HG03280 (cell line): ENCODE data around the gene TMEM156.
"Not testable (repeated sequence)": the region's sequence is repeated elsewhere in the genome, so short reads cannot be mapped to it uniquely, and the experiment has no call there.

ENCODE experiments used
- ATAC-seq: cut with Tn5 transposase; IDR thresholded peaks from one replicate; pipeline ENCODE4 v1.9.1; 2021; ENCODE audit warnings: mild to moderate bottlenecking, moderate library complexity; ENCODE audit not compliant: unreplicated experiment

Gene TMEM156

GRCh38 chr4:38958453-38959190, 73.6 kb downstream of the TMEM156 start:
- no peak for ATAC-seq

DNA sequence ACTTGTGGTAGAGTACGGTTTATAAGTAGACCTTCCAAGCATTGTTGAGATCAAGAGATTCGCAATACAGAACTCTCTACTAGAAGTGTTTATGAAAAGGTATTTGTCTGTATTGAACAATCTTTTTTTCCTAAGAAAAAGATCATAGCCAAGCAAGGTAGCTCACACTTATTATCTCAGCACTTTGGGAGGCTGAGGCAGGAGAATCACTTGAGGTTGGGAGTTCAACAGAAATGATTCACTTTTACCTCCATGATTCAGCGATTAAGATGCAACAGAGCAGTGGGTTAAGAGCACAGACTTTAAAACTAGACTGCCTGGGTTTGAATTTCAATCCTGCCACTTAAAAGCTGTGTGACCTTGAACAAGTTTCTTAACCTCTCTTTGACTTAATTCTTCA, 74.3 kb downstream of the TMEM156 start:
- ATAC-seq, result no peak

- no peak for ATAC-seq
These were observed 74.9 kb downstream of the TMEM156 start for GRCh38 chr4:38957261-38957815.

- no peak for ATAC-seq
These were observed 76.3 kb downstream of the TMEM156 start for GRCh38 chr4:38955957-38956356.

DNA sequence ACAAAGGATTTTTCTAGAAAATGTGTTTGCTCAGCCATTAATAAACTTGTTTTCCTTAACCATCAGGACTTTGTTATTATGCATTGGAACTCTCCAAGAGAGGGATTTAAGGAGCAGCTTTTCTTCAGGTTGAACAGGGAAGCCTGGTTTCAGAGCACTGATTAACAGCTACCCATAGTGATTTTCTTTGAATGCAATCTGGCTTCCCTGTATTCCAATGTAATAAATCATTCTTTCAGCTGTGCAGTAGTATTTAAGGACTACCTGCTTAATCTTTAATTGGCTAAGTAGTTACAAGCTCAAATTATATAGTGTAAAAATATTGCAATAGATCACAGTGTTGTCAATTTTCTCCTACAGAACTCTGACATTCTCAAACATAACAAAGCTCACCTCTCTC, 77.5 kb downstream of the TMEM156 start:
- ATAC-seq, result no peak

DNA sequence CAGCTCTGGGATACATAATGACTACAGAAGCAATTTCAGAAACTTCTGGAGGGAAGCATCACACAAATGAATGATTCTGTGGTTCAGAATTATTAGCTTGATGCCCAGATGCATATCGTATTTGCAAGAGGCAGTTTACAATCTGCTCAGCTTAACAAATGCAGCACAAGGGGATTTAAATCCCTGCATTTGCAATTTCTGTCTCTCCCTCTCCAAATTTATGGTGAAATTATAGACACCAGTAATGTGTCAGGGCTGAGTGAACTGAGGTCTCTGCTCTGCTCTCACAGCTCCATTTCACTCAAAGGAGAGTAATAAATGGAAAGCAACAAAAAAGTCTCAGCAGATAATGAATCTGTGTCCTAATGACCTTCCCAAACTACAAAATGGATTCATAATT, 80.2 kb downstream of the TMEM156 start:
- ATAC-seq, result no peak

GRCh38 chr4:38951598-38951997, 80.6 kb downstream of the TMEM156 start:
- ATAC-seq, result no peak

DNA sequence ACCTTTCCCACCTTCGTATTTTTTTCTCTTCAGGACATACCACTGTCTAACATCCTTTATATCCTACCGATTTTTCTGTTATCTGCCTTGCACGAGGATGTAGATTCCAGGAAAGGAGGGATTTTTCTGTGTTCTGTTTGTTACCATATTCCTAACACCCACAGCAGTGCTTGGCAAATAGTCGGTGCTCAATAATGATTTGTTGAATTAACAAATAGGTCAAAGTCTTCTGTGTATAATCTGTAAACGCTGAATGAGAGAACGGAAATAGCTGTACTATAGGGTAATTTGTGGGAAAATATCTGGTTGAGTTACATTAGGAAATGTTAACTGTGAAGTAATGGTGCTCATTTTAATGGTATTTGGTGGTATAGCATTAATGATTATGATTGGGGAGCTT, 81.5 kb downstream of the TMEM156 start:
- no peak for ATAC-seq

DNA sequence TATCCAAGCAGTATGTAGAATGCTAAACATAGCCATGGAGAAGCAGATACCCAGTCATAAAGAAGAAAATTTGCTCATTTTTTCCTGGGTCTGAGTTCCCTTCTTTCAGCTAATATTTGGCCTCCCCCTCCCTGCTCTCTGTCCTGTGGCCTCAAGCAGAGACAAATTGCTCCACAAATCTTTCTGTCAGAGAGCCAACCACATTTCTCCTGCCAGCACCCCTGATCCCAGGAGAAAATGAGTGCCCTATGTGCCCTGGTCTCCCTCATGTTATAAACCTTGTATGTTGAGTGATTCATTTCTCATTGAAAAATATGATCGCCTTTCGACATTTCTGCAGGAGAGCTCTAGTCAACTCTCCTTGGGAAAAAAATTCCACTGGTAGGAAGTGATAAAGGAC, 82.0 kb downstream of the TMEM156 start:
- ATAC-seq, result no peak

DNA sequence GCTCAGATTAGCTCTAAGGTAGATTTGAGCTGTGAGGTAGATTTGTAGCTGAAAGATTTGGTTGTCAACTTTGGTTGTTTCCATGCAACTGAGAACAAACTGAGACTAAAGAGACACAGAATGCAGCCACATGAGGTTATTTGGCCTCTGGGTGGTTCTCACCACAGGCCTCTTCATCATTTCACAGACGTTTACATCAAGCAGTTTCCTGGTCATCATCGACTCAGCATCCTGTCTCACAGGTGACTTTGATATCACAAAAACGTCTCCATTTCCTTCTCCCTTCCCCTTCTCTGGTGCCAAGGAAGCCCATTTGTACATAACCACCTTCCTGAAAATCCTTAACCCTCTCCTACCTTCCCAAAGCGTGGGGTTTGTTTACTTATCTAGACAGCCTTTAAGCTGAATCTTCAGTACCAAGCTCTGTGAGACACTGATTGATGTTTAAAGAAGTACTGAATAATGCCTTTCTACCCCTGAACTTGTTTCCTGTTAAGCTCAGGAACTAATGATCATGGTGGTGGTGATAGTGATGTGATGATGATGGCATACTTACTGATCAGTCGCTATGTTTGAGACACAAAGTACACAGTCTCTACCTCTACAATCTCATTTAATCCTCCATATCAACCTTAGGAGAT, 82.7 kb downstream of the TMEM156 start:
- no peak for ATAC-seq

DNA sequence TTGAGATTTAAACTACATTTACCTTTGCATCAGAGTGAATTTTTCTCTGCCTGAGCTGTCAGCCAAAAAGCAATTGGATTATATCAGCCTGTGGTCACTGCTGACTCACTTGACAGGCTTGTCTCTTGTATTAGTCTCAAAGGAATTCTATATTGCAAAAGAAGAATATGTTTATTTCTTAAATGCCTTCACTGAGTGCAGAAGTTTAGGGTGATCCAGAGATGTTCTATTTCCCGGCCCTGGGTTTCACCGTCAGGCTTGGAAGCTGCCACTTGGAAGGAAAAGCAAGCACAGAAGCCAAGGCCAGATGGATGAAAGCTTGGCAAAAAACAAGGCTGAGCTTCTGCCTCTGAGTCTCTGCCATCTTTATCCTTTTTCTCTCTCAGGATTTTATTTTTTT, 83.7 kb downstream of the TMEM156 start:
- no peak for ATAC-seq

DNA sequence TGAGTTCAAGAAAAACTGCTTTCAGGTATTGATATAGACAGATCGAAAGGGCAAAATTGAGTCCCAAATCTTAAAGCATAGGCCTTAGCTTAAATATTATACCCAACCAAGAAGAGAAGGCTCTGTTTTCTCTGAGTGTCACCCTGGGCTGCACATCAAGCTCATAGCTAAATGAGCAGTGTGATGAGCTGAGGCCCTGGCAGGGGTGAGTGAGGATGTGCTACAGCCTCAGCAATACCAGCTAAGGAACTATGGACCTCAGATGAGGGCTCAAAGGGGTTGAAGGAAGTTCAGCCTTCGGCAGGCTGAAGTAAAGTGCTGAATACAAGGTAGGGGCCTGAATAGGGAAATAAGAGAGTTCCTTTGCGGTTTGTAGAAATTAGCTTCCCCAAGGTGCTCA, 85.3 kb downstream of the TMEM156 start:
- ATAC-seq, result no peak

- ATAC-seq, result no peak
These were observed 87.8 kb downstream of the TMEM156 start for GRCh38 chr4:38944440-38944839.

DNA sequence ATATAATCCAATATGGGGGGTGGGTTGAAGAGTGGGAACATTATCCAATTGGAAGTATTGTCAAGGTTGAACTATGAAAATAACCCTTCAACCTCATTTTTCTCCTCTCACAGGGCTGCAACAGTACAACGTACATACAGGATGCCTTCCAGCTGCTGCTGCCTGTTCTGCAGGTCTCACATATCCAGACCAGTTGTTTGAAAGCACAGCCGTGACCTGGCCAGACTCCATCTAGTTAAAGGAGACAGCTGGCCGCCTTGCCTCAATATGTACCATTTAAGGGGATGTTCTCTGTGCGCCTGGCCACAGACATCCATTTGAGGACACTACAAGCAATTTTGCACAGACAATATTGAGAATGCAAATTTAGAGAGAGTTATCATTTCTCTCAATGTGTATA, 88.9 kb downstream of the TMEM156 start:
- ATAC-seq, result no peak

- ATAC-seq, result not testable (repeated sequence)
These were observed 90.3 kb downstream of the TMEM156 start for GRCh38 chr4:38941906-38942305.

DNA sequence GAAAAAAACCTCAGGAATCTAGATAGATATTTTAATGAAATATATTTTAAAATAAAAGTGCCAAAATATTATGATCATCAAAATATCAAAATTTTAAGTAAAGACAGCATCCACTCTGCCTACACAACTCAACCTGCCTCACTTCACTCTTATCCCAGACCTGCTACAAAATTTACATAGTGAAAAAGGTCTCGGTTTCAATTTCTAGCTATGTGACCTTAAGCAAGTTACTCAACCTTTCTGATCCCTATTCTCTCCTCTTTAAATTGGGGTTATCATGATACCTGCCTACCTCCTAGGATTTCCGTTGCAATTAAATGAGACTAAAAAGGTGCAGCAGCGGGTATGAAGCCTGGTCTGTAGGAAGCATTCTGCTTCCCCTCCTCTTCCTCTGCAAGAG, 91.7 kb downstream of the TMEM156 start:
- ATAC-seq, result no peak

GRCh38 chr4:38939165-38939564, 93.0 kb downstream of the TMEM156 start:
- ATAC-seq, result peak; percentile 86

DNA sequence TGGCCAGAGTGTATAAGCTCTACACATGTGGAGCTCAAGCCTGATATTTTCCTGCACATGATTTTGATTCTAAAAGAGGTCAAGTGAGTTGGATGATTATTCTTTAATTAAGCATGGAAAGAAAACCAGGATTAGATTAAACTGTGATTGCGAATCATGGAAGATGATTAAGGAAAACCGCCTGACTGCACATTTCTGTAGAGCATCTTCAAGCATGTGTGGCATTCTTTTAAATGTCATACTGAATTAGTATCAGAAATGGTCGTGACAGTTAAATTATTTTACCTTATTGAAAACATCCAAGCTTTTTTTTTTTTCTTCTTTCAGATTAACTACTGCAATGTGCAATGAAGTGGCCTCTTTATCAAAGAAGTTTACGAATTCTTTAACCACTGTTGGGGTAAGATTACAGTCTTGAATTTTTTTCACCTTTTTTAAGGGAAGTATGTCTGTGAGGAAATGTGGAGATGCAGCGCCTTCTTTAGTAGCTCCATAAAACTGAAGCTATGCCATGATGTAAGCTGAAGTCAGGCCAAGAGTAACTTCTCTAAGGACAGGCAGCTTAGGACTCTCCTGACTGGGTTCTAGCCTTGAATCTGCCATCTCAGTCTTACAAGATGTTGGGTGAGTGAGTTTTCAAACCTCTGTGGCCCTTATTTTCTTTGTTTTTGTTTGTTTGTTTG, 96.7 kb downstream of the TMEM156 start:
- ATAC-seq, result no peak

- no peak for ATAC-seq
These were observed 101.1 kb downstream of the TMEM156 start for GRCh38 chr4:38931125-38931524.

- no peak for ATAC-seq
These were observed 101.5 kb downstream of the TMEM156 start for GRCh38 chr4:38930707-38931106.

GRCh38 chr4:38930204-38930603, 102.0 kb downstream of the TMEM156 start:
- ATAC-seq, result peak; percentile 60

- ATAC-seq, result no peak
These were observed 103.2 kb downstream of the TMEM156 start for GRCh38 chr4:38928974-38929373.
